Endodermal cell (in vitro differentiated cells): Measurements from ENCODE around the gene SYT8. TPM values are rescaled to one million over a fixed set of nuclear protein-coding genes. Genes with fewer than 3 reads are reported as not detected.

ENCODE experiments used
- DNase-seq: peaks from one replicate; pipeline ENCODE4 v3.0.0-alpha.2; 2017
- H3K27ac ChIP-seq: 2 replicates; pipeline ENCODE4 v1.5.1; 2013; ENCODE audit warnings: mild to moderate bottlenecking, low read depth, low read length, moderate library complexity
- H3K27me3 ChIP-seq: 2 replicates; pipeline ENCODE4 v1.6.1; 2013; ENCODE audit warnings: mild to moderate bottlenecking, low read length, moderate library complexity; ENCODE audit not compliant: insufficient read depth, control insufficient read depth, poor library complexity, severe bottlenecking
- H3K36me3 ChIP-seq: 2 replicates; pipeline ENCODE4 v1.7.0; 2013; ENCODE audit warnings: mild to moderate bottlenecking, low read length, moderate library complexity; ENCODE audit not compliant: control insufficient read depth, insufficient read depth
- H3K4me1 ChIP-seq: one replicate; pipeline ENCODE4 v1.7.0; 2013; ENCODE audit warnings: low read length; ENCODE audit not compliant: control insufficient read depth, insufficient read depth
- H3K4me3 ChIP-seq: 2 replicates; pipeline ENCODE4 v1.5.1; 2013; ENCODE audit warnings: mild to moderate bottlenecking, low read length, moderate library complexity
- H3K9ac ChIP-seq: 2 replicates; pipeline ENCODE4 v1.6.1; 2013; ENCODE audit warnings: mild to moderate bottlenecking, low read length, moderate library complexity; ENCODE audit not compliant: poor library complexity, severe bottlenecking; ENCODE audit errors: extremely low read depth
- H3K9me3 ChIP-seq: 2 replicates; pipeline ENCODE4 v1.6.1; 2013; ENCODE audit warnings: mild to moderate bottlenecking, low read length, moderate library complexity; ENCODE audit not compliant: control insufficient read depth
- H3K27ac Mint-ChIP-seq: 2 replicates; pipeline ENCODE4 v1.8.0; 2020; ENCODE audit warnings: mixed read lengths
- H3K27me3 Mint-ChIP-seq: 2 replicates; pipeline ENCODE4 v1.8.0; 2021; ENCODE audit warnings: mild to moderate bottlenecking, mixed read lengths; ENCODE audit not compliant: insufficient read depth
- H3K36me3 Mint-ChIP-seq: 2 replicates; pipeline ENCODE4 v1.8.0; 2020; ENCODE audit warnings: low read depth, mixed read lengths
- H3K4me1 Mint-ChIP-seq: 2 replicates; pipeline ENCODE4 v1.8.0; 2020; ENCODE audit warnings: mixed read lengths
- H3K4me3 Mint-ChIP-seq: 2 replicates; pipeline ENCODE4 v1.8.0; 2020; ENCODE audit warnings: mild to moderate bottlenecking, moderate library complexity, mixed read lengths
- H3K9me3 Mint-ChIP-seq: 2 replicates; pipeline ENCODE4 v1.8.0; 2020; ENCODE audit warnings: mild to moderate bottlenecking, mixed read lengths
- CTCF ChIP-seq: fragments of 200-600 bp; sonication (generic); conservative IDR thresholded peaks from 2 replicates; pipeline ENCODE4 v1.5.0; 2021; ENCODE audit warnings: antibody characterized with exemption, mild to moderate bottlenecking
- WGBS, 2 experiments: methylation state at CpG; one replicate each; pipeline versions ENCODE4 v1.1.5 to v1.1.7; 2013; ENCODE audit warnings: missing lambda C conversion rate in 2 of 2, mixed read lengths in 1 of 2; ENCODE audit not compliant: insufficient coverage in 1 of 2, insufficient read length in 1 of 2; 5-methylcytosine and 5-hydroxymethylcytosine counted together
- total RNA-seq, 2 donors: library from RNA; stranded (reverse); fragmentation: NEBNext Ultra II Directional in 1 of 2; extraction: Animal tissue kit (Norgen Biotek cat#: 25700) in 1 of 2; gene quantifications; 2 replicates in 1 of 2; 3 replicates in 1 of 2; pipeline ENCODE4 v1.2.1, GENCODE V29; 2021

SYT8 gene
- total RNA-seq, 2 donors from 2014 or later, result not detected

DNA sequence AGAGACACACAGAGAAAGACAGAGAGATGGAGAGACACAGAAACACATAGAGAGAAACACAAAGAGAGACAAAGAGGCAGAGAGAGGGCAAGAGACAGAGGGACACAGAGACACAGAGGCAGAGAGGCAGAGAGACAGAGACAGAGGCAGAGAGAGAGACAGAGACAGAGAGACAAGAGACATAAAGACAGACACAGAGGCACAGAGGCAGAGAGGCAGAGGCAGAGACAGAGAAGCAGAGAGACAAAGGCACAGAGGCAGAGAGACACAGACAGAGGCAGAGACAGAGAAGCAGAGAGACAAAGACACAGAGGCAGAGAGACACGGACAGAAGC lies 10.3 kb downstream of the SYT8 start:
- H3K9me3 Mint-ChIP-seq, result no peaks in the 10 kb centered on the region
- Histone ChIP-seq H3K9ac (no peak overlapping the region), H3K4me3 (no peak overlapping the region), H3K27ac (no peak overlapping the region), H3K9me3 (no peaks in the 10 kb centered on the region), H3K27me3 (no peaks in the 10 kb centered on the region), H3K4me1 (no peaks in the 10 kb centered on the region), H3K36me3 (no peaks in the 10 kb centered on the region)
- no peaks in the 10 kb centered on the region for H3K36me3 Mint-ChIP-seq
- TF ChIP-seq CTCF, result no peak
- peaks cover 2% of the 10 kb centered on the region for H3K27me3 Mint-ChIP-seq
- no peak overlapping the region for H3K27ac Mint-ChIP-seq
- 79 to 87% methylated on average over 1 of the region's 1 CpG for WGBS, 2 experiments
- no peak overlapping the region for H3K4me3 Mint-ChIP-seq
- H3K4me1 Mint-ChIP-seq, result no peaks in the 10 kb centered on the region
- no peak for DNase-seq

- no peaks in the 10 kb centered on the region for H3K27me3 ChIP-seq
- Mint-ChIP-seq H3K9me3 (no peaks in the 10 kb centered on the region), H3K27ac (no peak overlapping the region), H3K27me3 (peaks cover 2% of the 10 kb centered on the region), H3K36me3 (no peaks in the 10 kb centered on the region), H3K4me3 (no peak overlapping the region), H3K4me1 (no peaks in the 10 kb centered on the region)
- no peak overlapping the region for H3K27ac ChIP-seq
- DNase-seq, result no peak
- H3K9ac ChIP-seq, result no peak overlapping the region
- no peak for TF ChIP-seq CTCF
- WGBS, 2 experiments, result 85 to 91% methylated on average over 5 to 21 of the region's 21 CpGs
- no peaks in the 10 kb centered on the region for H3K36me3 ChIP-seq
- H3K4me3 ChIP-seq, result no peak overlapping the region
- no peaks in the 10 kb centered on the region for H3K9me3 ChIP-seq
- H3K4me1 ChIP-seq, result no peaks in the 10 kb centered on the region
Observed at GRCh38 chr11:1845561-1846452, 11.0 kb downstream of the SYT8 start.

DNA sequence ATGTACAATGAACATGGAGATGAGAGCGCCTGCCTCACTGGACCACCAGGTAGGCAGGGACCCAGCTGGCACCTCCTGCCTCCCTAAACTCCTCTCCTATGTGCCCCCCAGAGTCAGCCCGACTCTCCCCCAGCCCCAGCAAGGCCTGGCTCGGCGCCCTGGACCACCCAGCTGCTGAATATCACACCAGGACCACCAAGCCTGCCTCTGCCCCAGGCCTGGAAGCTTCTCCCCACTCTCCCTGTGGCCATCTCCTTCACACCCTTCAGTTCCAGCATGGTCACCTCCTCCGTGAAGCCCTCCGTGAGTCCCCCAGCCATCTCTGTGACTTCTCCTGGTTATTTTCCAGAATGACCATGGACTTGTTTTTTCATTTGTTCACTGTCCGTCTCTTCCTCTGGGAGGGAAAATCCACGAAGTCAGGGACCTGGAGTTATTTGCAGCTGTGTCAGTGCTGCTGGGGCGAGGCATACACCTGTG lies 11.7 kb downstream of the SYT8 start:
- no peaks in the 10 kb centered on the region for H3K36me3 ChIP-seq
- H3K27ac Mint-ChIP-seq, result no peak overlapping the region
- no peaks in the 10 kb centered on the region for H3K9me3 ChIP-seq
- H3K27me3 ChIP-seq, result no peaks in the 10 kb centered on the region
- no peaks in the 10 kb centered on the region for H3K9me3 Mint-ChIP-seq
- DNase-seq, result no peak
- H3K27ac ChIP-seq, result no peak overlapping the region
- TF ChIP-seq CTCF, result no peak
- no peak overlapping the region for H3K9ac ChIP-seq
- H3K4me1 Mint-ChIP-seq, result no peaks in the 10 kb centered on the region
- peaks cover 2% of the 10 kb centered on the region for H3K27me3 Mint-ChIP-seq
- no peak overlapping the region for H3K4me3 ChIP-seq
- no peaks in the 10 kb centered on the region for H3K36me3 Mint-ChIP-seq
- H3K4me3 Mint-ChIP-seq, result no peak overlapping the region
- 94 to 98% methylated on average over 8 to 9 of the region's 9 CpGs for WGBS, 2 experiments
- H3K4me1 ChIP-seq, result no peaks in the 10 kb centered on the region
